ENCODE measurements around the gene UBP1.

GRCh38 chr3:33426068-33426467 is 14.1 kb downstream of the UBP1 start:
- TF ChIP-seq CTCF (IDR thresholded peaks at IDR 0.05), result no peak
- TF ChIP-seq POLR2A (IDR thresholded peaks at IDR 0.05), result no peak
